Measurements from ENCODE around the gene LRP1B.

GRCh38 chr2:141994066-141994465 lies 136.8 kb downstream of the LRP1B start:
- TF ChIP-seq, protein P1, sequence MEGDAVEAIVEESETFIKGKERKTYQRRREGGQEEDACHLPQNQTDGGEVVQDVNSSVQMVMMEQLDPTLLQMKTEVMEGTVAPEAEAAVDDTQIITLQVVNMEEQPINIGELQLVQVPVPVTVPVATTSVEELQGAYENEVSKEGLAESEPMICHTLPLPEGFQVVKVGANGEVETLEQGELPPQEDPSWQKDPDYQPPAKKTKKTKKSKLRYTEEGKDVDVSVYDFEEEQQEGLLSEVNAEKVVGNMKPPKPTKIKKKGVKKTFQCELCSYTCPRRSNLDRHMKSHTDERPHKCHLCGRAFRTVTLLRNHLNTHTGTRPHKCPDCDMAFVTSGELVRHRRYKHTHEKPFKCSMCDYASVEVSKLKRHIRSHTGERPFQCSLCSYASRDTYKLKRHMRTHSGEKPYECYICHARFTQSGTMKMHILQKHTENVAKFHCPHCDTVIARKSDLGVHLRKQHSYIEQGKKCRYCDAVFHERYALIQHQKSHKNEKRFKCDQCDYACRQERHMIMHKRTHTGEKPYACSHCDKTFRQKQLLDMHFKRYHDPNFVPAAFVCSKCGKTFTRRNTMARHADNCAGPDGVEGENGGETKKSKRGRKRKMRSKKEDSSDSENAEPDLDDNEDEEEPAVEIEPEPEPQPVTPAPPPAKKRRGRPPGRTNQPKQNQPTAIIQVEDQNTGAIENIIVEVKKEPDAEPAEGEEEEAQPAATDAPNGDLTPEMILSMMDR (IDR thresholded peaks at IDR 0.05) = no peak
- TF ChIP-seq NFIC (IDR thresholded peaks at IDR 0.05; ENCODE audit: borderline replicate concordance) = no peak
- TF ChIP-seq USF2 (IDR thresholded peaks at IDR 0.05; ENCODE audit: borderline replicate concordance, low read depth, low read length) = no peak
- no peak for TF ChIP-seq TAF1 (IDR thresholded peaks at IDR 0.05; ENCODE audit: borderline replicate concordance, low read depth, low read length)
- TF ChIP-seq JUND (IDR thresholded peaks at IDR 0.05) = no peak
